Dendritic cell treated with granulocyte-macrophage colony-stimulating factor and Interleukin-4, amounts not matched to agents 40 ng/mL and 50 ng/mL, for 4 days (primary cell): ENCODE data around the gene GDF11.
A peak's percentile ranks its signal among the peaks of the same experiment; 100 is the strongest.

Source experiments
- H3K27ac Mint-ChIP-seq: one replicate; pipeline ENCODE4 v1.8.0; 2022; ENCODE audit warnings: mild to moderate bottlenecking, mixed read lengths
- H3K27me3 Mint-ChIP-seq: one replicate; pipeline ENCODE4 v1.8.0; 2022; ENCODE audit warnings: mild to moderate bottlenecking, mixed read lengths
- H3K36me3 Mint-ChIP-seq: one replicate; pipeline ENCODE4 v1.8.0; 2022; ENCODE audit warnings: low read depth, mixed read lengths
- H3K4me1 Mint-ChIP-seq: one replicate; pipeline ENCODE4 v1.8.0; 2022; ENCODE audit warnings: low read depth, mixed read lengths
- H3K4me3 Mint-ChIP-seq: one replicate; pipeline ENCODE4 v1.8.0; 2022; ENCODE audit warnings: mild to moderate bottlenecking, moderate library complexity, mixed read lengths
- H3K9me3 Mint-ChIP-seq: one replicate; pipeline ENCODE4 v1.8.0; 2022; ENCODE audit warnings: mixed read lengths
- intact Hi-C: fragments of 100-400 bp; cut with micrococcal nuclease; formaldehyde crosslinking; loops from one replicate; pipeline ENCODE4 v1.15.0; 2022

Gene GDF11

GRCh38 chr12:55703288-55703687, 39.6 kb upstream of the GDF11 start:
- Mint-ChIP-seq H3K27ac (no peak overlapping the region), H3K4me3 (no peak overlapping the region), H3K36me3 (no peaks in the 10 kb centered on the region), H3K9me3 (no peaks in the 10 kb centered on the region), H3K4me1 (peaks cover 18% of the 10 kb centered on the region), H3K27me3 (peaks cover 51% of the 10 kb centered on the region)
- intact Hi-C loops: no loop called here

GRCh38 chr12:55703901-55704761, 38.8 kb upstream of the GDF11 start:
- no peaks in the 10 kb centered on the region for H3K36me3 Mint-ChIP-seq
- H3K9me3 Mint-ChIP-seq: no peaks in the 10 kb centered on the region
- H3K4me1 Mint-ChIP-seq: peaks cover 27% of the 10 kb centered on the region
- H3K4me3 Mint-ChIP-seq: no peak overlapping the region
- peaks cover 58% of the 10 kb centered on the region for H3K27me3 Mint-ChIP-seq
- intact Hi-C loops: no loop called here
- no peak overlapping the region for H3K27ac Mint-ChIP-seq

- no peaks in the 10 kb centered on the region for H3K9me3 Mint-ChIP-seq
- no peak overlapping the region for H3K4me3 Mint-ChIP-seq
- H3K36me3 Mint-ChIP-seq: no peaks in the 10 kb centered on the region
- H3K27ac Mint-ChIP-seq: no peak overlapping the region
- peaks cover 65% of the 10 kb centered on the region for H3K27me3 Mint-ChIP-seq
- peaks cover 36% of the 10 kb centered on the region for H3K4me1 Mint-ChIP-seq
- intact Hi-C loops: no loop called here
Measured at GRCh38 chr12:55704824-55705718, 37.9 kb upstream of the GDF11 start.

- Mint-ChIP-seq H3K36me3 (no peaks in the 10 kb centered on the region), H3K4me1 (peaks cover 36% of the 10 kb centered on the region), H3K9me3 (no peaks in the 10 kb centered on the region), H3K27ac (no peak overlapping the region), H3K4me3 (no peak overlapping the region), H3K27me3 (peaks cover 71% of the 10 kb centered on the region)
- intact Hi-C loops: no loop called here
Measured at GRCh38 chr12:55705782-55706402, 37.0 kb upstream of the GDF11 start.

GRCh38 chr12:55706568-55707218, 36.2 kb upstream of the GDF11 start:
- H3K27ac Mint-ChIP-seq: no peak overlapping the region
- intact Hi-C loops: no loop called here

GRCh38 chr12:55707219-55707671, 35.7 kb upstream of the GDF11 start:
- H3K4me1 Mint-ChIP-seq: peaks cover 41% of the 10 kb centered on the region
- H3K4me3 Mint-ChIP-seq: peak overlapping the region; percentile 10
- no peaks in the 10 kb centered on the region for H3K36me3 Mint-ChIP-seq
- peaks cover 73% of the 10 kb centered on the region for H3K27me3 Mint-ChIP-seq
- intact Hi-C loops: no loop called here
- no peaks in the 10 kb centered on the region for H3K9me3 Mint-ChIP-seq
- no peak overlapping the region for H3K27ac Mint-ChIP-seq

More at GRCh38 chr12:55706568-55707218, 36.2 kb upstream of the GDF11 start:
- peaks cover 38% of the 10 kb centered on the region for H3K4me1 Mint-ChIP-seq
- H3K36me3 Mint-ChIP-seq: no peaks in the 10 kb centered on the region
- peaks cover 69% of the 10 kb centered on the region for H3K27me3 Mint-ChIP-seq
- no peak overlapping the region for H3K4me3 Mint-ChIP-seq
- no peaks in the 10 kb centered on the region for H3K9me3 Mint-ChIP-seq

GRCh38 chr12:55707841-55708694, 34.9 kb upstream of the GDF11 start, which contains the start of gene ITGA7:
ITGA7 (minus strand) TSS chr12:55707904; CDS start chr12:55707682, 222 bp downstream.
- Mint-ChIP-seq H3K27ac (no peak within 1 kb of the TSS), H3K4me1 (peaks cover 41% of the 10 kb centered on the region), H3K36me3 (no peaks in the 10 kb centered on the region), H3K27me3 (peaks cover 78% of the 10 kb centered on the region), H3K4me3 (peak within 1 kb of the TSS; percentile 48), H3K9me3 (no peaks in the 10 kb centered on the region)
- intact Hi-C loops: no loop called here

GRCh38 chr12:55708695-55709233, 34.2 kb upstream of the GDF11 start:
- Mint-ChIP-seq H3K4me3 (peak overlapping the region; percentile 28), H3K36me3 (no peaks in the 10 kb centered on the region), H3K27ac (no peak overlapping the region), H3K9me3 (no peaks in the 10 kb centered on the region), H3K4me1 (peaks cover 41% of the 10 kb centered on the region), H3K27me3 (peaks cover 75% of the 10 kb centered on the region)
- intact Hi-C loops: no loop called here

- Mint-ChIP-seq H3K27me3 (peaks cover 50% of the 10 kb centered on the region), H3K9me3 (no peaks in the 10 kb centered on the region), H3K4me3 (no peak overlapping the region), H3K36me3 (peaks cover 5% of the 10 kb centered on the region), H3K27ac (no peak overlapping the region), H3K4me1 (peaks cover 51% of the 10 kb centered on the region)
- intact Hi-C loops: no loop called here
Measured at GRCh38 chr12:55711786-55712553, 31.0 kb upstream of the GDF11 start.

- peaks cover 51% of the 10 kb centered on the region for H3K4me1 Mint-ChIP-seq
- H3K9me3 Mint-ChIP-seq: no peaks in the 10 kb centered on the region
- intact Hi-C loops: no loop called here
- peaks cover 5% of the 10 kb centered on the region for H3K36me3 Mint-ChIP-seq
- no peak overlapping the region for H3K4me3 Mint-ChIP-seq
- H3K27ac Mint-ChIP-seq: no peak overlapping the region
- H3K27me3 Mint-ChIP-seq: peaks cover 43% of the 10 kb centered on the region
Measured at GRCh38 chr12:55712700-55713415, 30.1 kb upstream of the GDF11 start.

- intact Hi-C loops: no loop called here
- H3K4me1 Mint-ChIP-seq: peaks cover 51% of the 10 kb centered on the region
- no peak overlapping the region for H3K27ac Mint-ChIP-seq
- H3K4me3 Mint-ChIP-seq: no peak overlapping the region
- H3K27me3 Mint-ChIP-seq: peaks cover 35% of the 10 kb centered on the region
- no peaks in the 10 kb centered on the region for H3K9me3 Mint-ChIP-seq
- H3K36me3 Mint-ChIP-seq: peaks cover 13% of the 10 kb centered on the region
Measured at GRCh38 chr12:55713721-55714120, 29.2 kb upstream of the GDF11 start.
